GM18873 (cell line): ENCODE measurements around the gene MICAL3.
A peak's percentile ranks its signal among the peaks of the same experiment; 100 is the strongest.
"Not testable (repeated sequence)": the region's sequence is repeated elsewhere in the genome, so short reads cannot be mapped to it uniquely, and the experiment has no call there.

Source experiments
- ATAC-seq: cut with Tn5 transposase; IDR thresholded peaks from one replicate; pipeline ENCODE4 v1.9.1; 2021; ENCODE audit warnings: mild to moderate bottlenecking, moderate library complexity, moderate number of reproducible peaks; ENCODE audit not compliant: unreplicated experiment, low FRiP score

MICAL3 gene

GRCh38 chr22:18059473-18059872, 35.1 kb upstream of the MICAL3 start:
- no peak for ATAC-seq

- ATAC-seq, result no peak
Measured at GRCh38 chr22:18059094-18059417, 34.7 kb upstream of the MICAL3 start.

GRCh38 chr22:18058371-18059093, 34.2 kb upstream of the MICAL3 start:
- ATAC-seq, result no peak

- ATAC-seq, result peak; percentile 46
Measured at GRCh38 chr22:18057568-18058209, 33.3 kb upstream of the MICAL3 start.

- ATAC-seq, result no peak
Measured at GRCh38 chr22:18056807-18057474, 32.6 kb upstream of the MICAL3 start.

- no peak for ATAC-seq
Measured at GRCh38 chr22:18056161-18056666, 31.9 kb upstream of the MICAL3 start.

- ATAC-seq, result no peak
Measured at GRCh38 chr22:18055619-18056160, 31.3 kb upstream of the MICAL3 start.

GRCh38 chr22:18053216-18053946, 29.0 kb upstream of the MICAL3 start:
- ATAC-seq, result not testable (repeated sequence)

GRCh38 chr22:18051113-18051512, 26.8 kb upstream of the MICAL3 start:
- not testable (repeated sequence) for ATAC-seq

- no peak for ATAC-seq
Measured at GRCh38 chr22:18050065-18050464, 25.7 kb upstream of the MICAL3 start.

- no peak for ATAC-seq
Measured at GRCh38 chr22:18048441-18048898, 24.1 kb upstream of the MICAL3 start.

GRCh38 chr22:18048041-18048440, 23.7 kb upstream of the MICAL3 start:
- no peak for ATAC-seq

- ATAC-seq, result no peak
Measured at GRCh38 chr22:18045794-18046193, 21.4 kb upstream of the MICAL3 start.

- no peak for ATAC-seq
Measured at GRCh38 chr22:18044548-18045271, 20.3 kb upstream of the MICAL3 start.

- no peak for ATAC-seq
Measured at GRCh38 chr22:18042685-18043084, 18.3 kb upstream of the MICAL3 start.

GRCh38 chr22:18040898-18041297, 16.5 kb upstream of the MICAL3 start:
- not testable (repeated sequence) for ATAC-seq

- no peak for ATAC-seq
Measured at GRCh38 chr22:18035751-18036150, 11.4 kb upstream of the MICAL3 start.

- ATAC-seq, result no peak
Measured at GRCh38 chr22:18034076-18034475, 9.7 kb upstream of the MICAL3 start.

GRCh38 chr22:18033204-18033998, 9.0 kb upstream of the MICAL3 start:
- no peak for ATAC-seq
